Measurements from ENCODE around the gene CLIC4.

The CLIC4 gene

GRCh38 chr1:24860841-24861240 lies 115.6 kb downstream of the CLIC4 start:
- no peak for DNase-seq

DNA sequence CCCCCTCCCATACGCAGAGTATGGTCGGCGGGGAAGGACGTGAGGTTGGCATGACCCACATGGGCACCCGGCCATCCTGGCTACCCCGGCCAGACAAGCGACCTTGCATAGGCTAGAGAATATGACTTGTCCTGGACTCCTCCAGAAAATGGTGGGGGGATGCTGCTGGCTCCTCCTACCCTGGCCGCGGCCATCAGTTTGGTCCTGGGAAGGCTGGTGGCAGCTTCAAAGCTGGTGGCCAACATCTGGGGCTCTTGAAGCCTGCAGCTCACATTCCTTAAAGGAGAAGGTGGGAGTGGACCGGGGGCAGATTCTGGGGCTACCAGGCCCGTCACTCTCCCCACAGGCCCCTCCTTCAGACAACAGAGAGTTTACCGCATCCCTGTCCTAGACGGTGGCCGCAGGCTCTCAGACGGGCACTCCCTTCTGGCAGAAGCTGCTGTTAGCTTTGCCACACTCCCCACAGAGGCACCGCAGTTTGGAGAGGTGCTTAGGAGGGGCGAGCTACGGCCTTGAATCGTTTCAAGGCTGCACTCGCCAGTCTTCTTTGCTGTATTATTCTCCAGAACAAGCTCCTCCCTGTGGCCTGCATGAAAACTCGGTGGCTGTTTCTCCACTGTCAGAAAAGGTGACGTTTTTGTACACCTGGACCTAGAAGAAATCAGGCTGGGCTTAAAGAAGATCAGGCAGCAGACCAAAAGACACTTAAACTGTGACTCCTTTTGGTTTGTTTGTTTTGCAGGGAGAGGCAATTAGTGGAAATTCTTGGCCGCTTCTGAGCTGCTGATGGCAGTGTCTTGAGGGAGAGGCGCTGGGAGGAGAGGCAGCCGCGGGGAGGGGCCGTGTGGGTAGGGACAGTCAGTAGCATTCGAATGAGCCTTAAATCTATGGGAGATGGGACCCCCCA lies 116.8 kb downstream of the CLIC4 start:
- DNase-seq: no peak

GRCh38 chr1:24862775-24863483 lies 117.7 kb downstream of the CLIC4 start:
- no peak for DNase-seq

DNA sequence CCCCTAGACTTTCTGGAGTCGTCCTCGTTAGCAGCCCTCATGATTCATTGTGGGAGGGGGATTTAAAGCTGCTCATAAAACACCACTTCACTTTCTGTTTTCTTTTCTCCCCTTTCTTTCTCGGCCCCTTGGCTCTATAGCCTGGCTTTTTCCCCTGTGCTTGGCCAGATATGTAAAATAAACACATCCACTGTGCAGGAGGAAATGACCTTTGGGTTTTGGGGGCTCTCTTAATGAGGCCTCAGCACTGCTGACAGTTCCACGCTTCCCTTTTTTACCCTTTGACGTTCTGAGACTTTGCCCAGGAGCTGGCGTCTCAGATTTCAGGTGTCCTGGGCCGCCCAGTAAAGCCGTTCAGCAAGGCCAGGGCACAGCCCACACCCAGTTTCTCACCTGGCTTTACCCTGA lies 119.1 kb downstream of the CLIC4 start:
- no peak for DNase-seq

GRCh38 chr1:24865168-24865567 lies 119.9 kb downstream of the CLIC4 start:
- no peak for DNase-seq

- DNase-seq: no peak
Measured at GRCh38 chr1:24865587-24865986, 120.3 kb downstream of the CLIC4 start.

DNA sequence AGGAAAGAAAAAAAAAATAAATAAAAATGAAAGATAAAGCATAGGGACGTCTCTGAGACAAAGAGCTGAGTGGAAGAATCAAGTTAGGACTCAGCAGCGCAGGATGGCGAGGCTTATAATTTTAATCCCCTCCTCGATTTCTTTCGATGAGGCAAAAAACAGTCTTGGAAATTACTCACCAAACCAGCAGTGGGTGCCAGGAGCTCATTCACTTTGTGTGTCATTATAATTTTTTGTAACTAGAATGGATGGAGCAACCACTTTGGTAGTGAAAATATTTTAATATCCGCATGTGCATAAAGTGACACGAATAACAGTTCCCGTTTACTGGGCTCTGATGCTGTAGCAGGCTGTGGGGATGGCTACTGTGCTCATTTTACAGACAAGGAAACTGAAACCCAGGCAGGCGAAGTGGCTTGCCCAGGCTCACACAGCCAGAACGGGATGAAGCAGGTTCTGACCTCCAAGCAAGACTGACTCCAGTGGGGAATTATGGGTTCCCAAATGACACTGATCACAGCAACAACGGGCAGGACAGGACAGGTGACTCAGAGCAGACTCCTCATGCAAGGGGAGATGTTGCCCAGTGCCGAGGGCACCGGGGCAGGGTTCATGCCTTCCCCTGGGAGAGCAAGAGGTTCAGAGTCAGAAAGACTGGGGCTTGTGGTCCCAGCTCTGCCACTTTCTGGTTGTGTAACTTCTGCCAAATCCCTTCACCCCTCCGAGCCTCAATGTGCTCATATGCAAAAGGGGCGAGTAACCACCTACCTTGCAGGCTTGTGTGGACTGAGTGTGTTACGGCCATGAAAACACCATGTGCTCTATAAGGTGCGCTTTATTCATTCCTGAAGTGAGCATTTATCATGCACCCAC lies 121.2 kb downstream of the CLIC4 start:
- no peak for DNase-seq

- no peak for DNase-seq
Measured at GRCh38 chr1:24867084-24867870, 122.0 kb downstream of the CLIC4 start.

GRCh38 chr1:24868016-24868875 lies 123.0 kb downstream of the CLIC4 start:
- no peak for DNase-seq

GRCh38 chr1:24870551-24871195 lies 125.4 kb downstream of the CLIC4 start:
- no peak for DNase-seq

- no peak for DNase-seq
Measured at GRCh38 chr1:24871306-24871901, 126.2 kb downstream of the CLIC4 start.

DNA sequence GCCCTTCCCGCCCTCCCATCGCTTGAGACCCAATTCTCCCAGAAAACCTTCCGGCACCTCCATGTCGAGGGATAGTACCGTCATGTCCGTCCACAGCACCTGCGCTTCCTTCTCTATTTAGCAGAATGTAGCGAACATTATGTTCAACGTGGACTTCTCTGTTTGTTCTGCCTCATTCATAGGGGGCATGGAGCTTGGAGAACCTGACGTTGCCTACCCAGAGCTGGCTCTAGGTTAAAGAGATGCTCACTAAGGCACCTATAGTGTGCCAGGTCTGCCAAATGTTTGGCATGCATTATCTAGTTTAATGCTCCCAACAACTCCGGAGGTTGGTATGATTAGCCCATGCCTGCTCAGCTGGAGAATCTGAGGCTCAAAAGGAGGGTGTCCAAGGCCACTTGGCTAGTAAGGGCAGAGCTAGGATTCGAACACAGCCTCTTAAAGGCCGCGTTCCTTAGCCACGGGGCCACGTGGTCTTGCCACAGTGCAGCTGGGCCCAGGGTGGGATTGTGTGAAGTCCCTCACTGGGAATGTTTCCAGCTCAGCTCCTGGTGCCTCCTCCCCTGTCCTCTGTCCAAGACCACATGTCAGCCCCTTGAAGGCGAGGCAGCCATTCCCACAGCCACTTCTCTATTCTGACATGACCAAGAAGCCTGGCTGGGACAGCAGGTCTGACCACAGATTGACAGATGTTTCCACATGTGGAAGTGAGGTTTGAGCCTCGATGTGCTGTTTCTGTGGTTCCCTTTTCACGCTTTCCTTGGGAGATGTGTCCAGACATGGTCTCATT lies 127.0 kb downstream of the CLIC4 start:
- DNase-seq: no peak

DNA sequence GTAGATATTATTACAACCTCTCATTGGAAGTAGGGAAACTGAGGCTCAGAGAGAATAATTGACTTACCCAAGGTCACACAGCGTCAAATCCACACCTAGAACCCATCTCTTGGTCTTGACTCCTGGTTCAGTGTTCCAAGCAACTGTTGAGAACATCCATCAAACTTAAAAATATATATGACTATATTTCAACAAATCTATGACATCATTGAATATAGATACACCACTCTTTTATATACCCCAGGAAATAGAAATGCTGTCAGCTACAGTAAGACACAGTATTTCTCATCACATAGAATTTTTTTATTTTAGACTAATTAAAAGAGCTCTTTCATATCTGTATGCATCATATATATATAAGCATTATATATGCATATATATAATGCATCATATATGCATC lies 127.9 kb downstream of the CLIC4 start:
- DNase-seq: no peak

- DNase-seq: no peak
Measured at GRCh38 chr1:24874056-24874455, 128.8 kb downstream of the CLIC4 start.

GRCh38 chr1:24874611-24875234 lies 129.5 kb downstream of the CLIC4 start:
- no peak for DNase-seq

- no peak for DNase-seq
Measured at GRCh38 chr1:24875257-24875656, 130.0 kb downstream of the CLIC4 start.

DNA sequence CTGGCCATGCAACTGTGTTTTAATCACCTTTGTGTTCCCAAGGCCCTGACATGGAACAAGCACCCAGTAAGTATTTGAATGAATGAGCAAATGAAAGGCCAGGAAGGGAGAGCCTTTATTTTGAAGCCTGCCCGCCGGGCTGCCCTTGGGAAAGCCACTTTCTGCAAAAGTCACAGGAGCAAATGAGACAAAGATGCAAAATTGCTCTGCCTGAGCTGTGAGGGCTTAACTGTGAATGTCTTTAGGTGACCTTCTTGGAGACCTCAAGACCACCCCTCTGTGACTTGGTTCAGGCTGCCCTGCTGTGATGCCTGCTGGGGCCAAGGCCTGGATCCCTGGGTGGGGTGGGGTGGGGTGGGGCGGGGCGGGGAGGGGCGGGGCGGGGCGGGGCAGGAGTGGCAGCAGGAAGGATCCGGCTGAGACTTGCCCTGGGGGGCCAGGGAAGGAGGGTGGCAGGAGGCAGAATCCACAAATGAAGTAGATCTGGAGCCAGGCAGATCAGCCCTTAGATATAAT lies 130.8 kb downstream of the CLIC4 start:
- no peak for DNase-seq

DNA sequence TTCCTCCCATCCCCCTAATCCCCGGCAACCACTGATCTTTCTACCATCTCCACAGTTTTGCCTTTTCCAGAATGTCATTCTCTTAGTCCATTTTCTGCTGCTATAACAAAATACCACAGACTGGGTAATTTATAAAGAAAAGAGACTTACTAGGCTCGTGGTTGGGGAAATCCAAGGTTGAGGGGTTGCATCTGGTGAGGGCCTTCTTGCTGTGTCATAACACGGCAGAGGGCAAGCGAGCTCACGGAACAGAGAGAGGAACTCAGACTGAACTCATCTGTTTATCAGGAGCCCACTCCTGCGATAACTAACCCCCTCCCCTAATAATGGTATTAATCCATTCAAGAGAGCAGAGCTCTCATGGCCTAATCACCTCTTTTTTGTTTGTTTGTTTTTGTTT lies 132.8 kb downstream of the CLIC4 start:
- no peak for DNase-seq
